Mesendoderm (in vitro differentiated cells): ENCODE measurements around the gene NBR1.
"Not testable (repeated sequence)": the region's sequence is repeated elsewhere in the genome, so short reads cannot be mapped to it uniquely, and the experiment has no call there.

Source experiments
- DNase-seq: peaks from one replicate; pipeline ENCODE4 v3.0.0; 2013
- H2AK5ac ChIP-seq: 2 replicates; pipeline ENCODE4 v1.6.1; 2013; ENCODE audit warnings: low read length, inconsistent platforms
- H2BK120ac ChIP-seq: 2 replicates; pipeline ENCODE4 v1.6.1; 2013; ENCODE audit warnings: low read depth, mild to moderate bottlenecking, low read length, moderate library complexity, mixed read lengths
- H2BK15ac ChIP-seq: replicated peaks from 2 replicates; pipeline ENCODE4 v1.6.1; 2013; ENCODE audit warnings: low read depth, mild to moderate bottlenecking, moderate library complexity
- H2BK5ac ChIP-seq: 2 replicates; pipeline ENCODE4 v1.6.1; 2013; ENCODE audit warnings: low read length, inconsistent platforms
- H3K18ac ChIP-seq: 2 replicates; pipeline ENCODE4 v1.6.1; 2013; ENCODE audit warnings: mild to moderate bottlenecking, low read length, mixed read lengths
- H3K23ac ChIP-seq: one replicate; pipeline ENCODE4 v1.6.1; 2013; ENCODE audit warnings: low read length
- H3K27ac ChIP-seq: 2 replicates; pipeline ENCODE4 v1.5.1; 2013; ENCODE audit warnings: low read depth, mild to moderate bottlenecking, inconsistent platforms, low read length, moderate library complexity
- H3K27me3 ChIP-seq: 2 replicates; pipeline ENCODE4 v1.6.1; 2013; ENCODE audit warnings: low read length, control low read depth, mild to moderate bottlenecking, inconsistent platforms; ENCODE audit not compliant: insufficient read depth, poor library complexity
- H3K36me3 ChIP-seq: 2 replicates; pipeline ENCODE4 v1.6.1; 2013; ENCODE audit warnings: low read length, inconsistent platforms; ENCODE audit not compliant: control insufficient read depth, insufficient read depth
- H3K4ac ChIP-seq: one replicate; pipeline ENCODE4 v1.6.1; 2013; ENCODE audit warnings: low read depth, mild to moderate bottlenecking, low read length, moderate library complexity
- H3K4me1 ChIP-seq: 2 replicates; pipeline ENCODE4 v1.6.1; 2013; ENCODE audit warnings: low read depth, low read length, inconsistent platforms; ENCODE audit not compliant: control insufficient read depth
- H3K4me2 ChIP-seq: 2 replicates; pipeline ENCODE4 v1.6.1; 2013; ENCODE audit warnings: low read length
- H3K4me3 ChIP-seq: 2 replicates; pipeline ENCODE4 v1.5.1; 2013; ENCODE audit warnings: mild to moderate bottlenecking, low read length
- H3K56ac ChIP-seq: one replicate; pipeline ENCODE4 v1.6.1; 2013; ENCODE audit warnings: low read length
- H3K79me1 ChIP-seq: 2 replicates; pipeline ENCODE4 v1.6.1; 2013; ENCODE audit warnings: low read length, inconsistent platforms
- H3K79me2 ChIP-seq: 2 replicates; pipeline ENCODE4 v1.6.1; 2013; ENCODE audit warnings: mild to moderate bottlenecking, low read length; ENCODE audit not compliant: control insufficient read depth, insufficient read depth
- H3K9ac ChIP-seq: 2 replicates; pipeline ENCODE4 v1.6.1; 2013; ENCODE audit warnings: low read length, inconsistent platforms
- H4K5ac ChIP-seq: one replicate; pipeline ENCODE4 v1.6.1; 2013; ENCODE audit warnings: low read length
- H4K8ac ChIP-seq: one replicate; pipeline ENCODE4 v1.6.1; 2013; ENCODE audit warnings: low read depth, mild to moderate bottlenecking, control low read depth, low read length, moderate library complexity
- WGBS: extraction: QIAGEN DNeasy Blood & Tissue Kit; methylation state at CpG from one replicate; pipeline ENCODE4 v1.1.7; 2013; ENCODE audit warnings: low lambda C conversion rate, missing lambda C conversion rate; ENCODE audit not compliant: insufficient coverage; ENCODE audit errors: extremely low coverage; 5-methylcytosine and 5-hydroxymethylcytosine counted together

Gene NBR1

GRCh38 chr17:43231205-43232020, 60.4 kb downstream of the NBR1 start:
- no CpG with 5 or more reads among the region's 40 CpGs for WGBS
- H3K4me3 ChIP-seq, H4K8ac ChIP-seq, H3K4me2 ChIP-seq, H3K79me1 ChIP-seq, H2BK15ac ChIP-seq, H3K4ac ChIP-seq, H3K18ac ChIP-seq, DNase-seq, H3K4me1 ChIP-seq, H2AK5ac ChIP-seq, H3K27me3 ChIP-seq, H2BK120ac ChIP-seq, H3K23ac ChIP-seq, H3K36me3 ChIP-seq, H3K9ac ChIP-seq, H2BK5ac ChIP-seq, H3K79me2 ChIP-seq, H3K56ac ChIP-seq, H4K5ac ChIP-seq, H3K27ac ChIP-seq: not testable (repeated sequence)

GRCh38 chr17:43232021-43232699, 61.1 kb downstream of the NBR1 start:
- not testable (repeated sequence) for H3K79me2 ChIP-seq, DNase-seq, H2AK5ac ChIP-seq, H2BK5ac ChIP-seq, H3K4me2 ChIP-seq, H2BK15ac ChIP-seq, H3K23ac ChIP-seq, H3K4me1 ChIP-seq, H3K9ac ChIP-seq, H3K27ac ChIP-seq, H3K4me3 ChIP-seq, H3K36me3 ChIP-seq, H3K79me1 ChIP-seq, H3K56ac ChIP-seq, H4K8ac ChIP-seq, H2BK120ac ChIP-seq, H3K4ac ChIP-seq, H3K27me3 ChIP-seq, H4K5ac ChIP-seq
- H3K18ac ChIP-seq, result peak overlapping the region; percentile 89
- no CpG with 5 or more reads among the region's 24 CpGs for WGBS

- H2AK5ac ChIP-seq, H2BK5ac ChIP-seq, H3K56ac ChIP-seq, H3K4me3 ChIP-seq, H3K79me1 ChIP-seq, H3K4me1 ChIP-seq, H3K18ac ChIP-seq, H3K9ac ChIP-seq, H2BK15ac ChIP-seq, H3K36me3 ChIP-seq, H3K4me2 ChIP-seq, DNase-seq, H3K4ac ChIP-seq, H3K79me2 ChIP-seq, H3K27ac ChIP-seq, H2BK120ac ChIP-seq, H4K8ac ChIP-seq, H3K27me3 ChIP-seq, H4K5ac ChIP-seq, H3K23ac ChIP-seq: not testable (repeated sequence)
- no CpG with 5 or more reads among the region's 15 CpGs for WGBS
These were observed 62.2 kb downstream of the NBR1 start for GRCh38 chr17:43233263-43233662.

GRCh38 chr17:43233877-43234276, 62.9 kb downstream of the NBR1 start, which contains the start of gene RNU2-1:
Gene RNU2-1 (minus strand): TSS chr17:43233977.
- H3K27me3 ChIP-seq, H3K18ac ChIP-seq, H3K79me1 ChIP-seq, H3K56ac ChIP-seq, H3K4me2 ChIP-seq, H3K4me3 ChIP-seq, H3K9ac ChIP-seq, H3K4ac ChIP-seq, H4K8ac ChIP-seq, H3K4me1 ChIP-seq, H2BK15ac ChIP-seq, H2BK120ac ChIP-seq, H2BK5ac ChIP-seq, H3K23ac ChIP-seq, H3K79me2 ChIP-seq, H4K5ac ChIP-seq, H3K36me3 ChIP-seq, H2AK5ac ChIP-seq, DNase-seq, H3K27ac ChIP-seq: not testable (repeated sequence)
- no CpG with 5 or more reads among the region's 31 CpGs for WGBS

- not testable (repeated sequence) for H3K79me1 ChIP-seq
- WGBS, result no CpG with 5 or more reads among the region's 26 CpGs
These were observed 68.6 kb downstream of the NBR1 start for GRCh38 chr17:43239597-43239996.

More at GRCh38 chr17:43239597-43239996, 68.6 kb downstream of the NBR1 start:
- H3K23ac ChIP-seq, H3K4me3 ChIP-seq, H2AK5ac ChIP-seq, H3K27ac ChIP-seq, H4K8ac ChIP-seq, H3K4ac ChIP-seq, H4K5ac ChIP-seq, H3K4me2 ChIP-seq, H2BK120ac ChIP-seq, H3K9ac ChIP-seq, DNase-seq, H3K27me3 ChIP-seq, H3K4me1 ChIP-seq, H3K18ac ChIP-seq, H3K79me2 ChIP-seq, H3K56ac ChIP-seq, H2BK15ac ChIP-seq, H3K36me3 ChIP-seq, H2BK5ac ChIP-seq: not testable (repeated sequence)
